PC-3 (cell line): Measurements from ENCODE around the gene MAPK6. TPM values are rescaled to one million over a fixed set of nuclear protein-coding genes. Genes with fewer than 3 reads are reported as not detected.
A peak's percentile ranks its signal among the peaks of the same experiment; 100 is the strongest.

Source experiments
- ATAC-seq: fragments of 200-7000 bp; cut with Tn5 transposase; 2 replicates; pipeline ENCODE4 v1.9.1; 2020; ENCODE audit warnings: mild to moderate bottlenecking, moderate library complexity
- BruUV-seq: library from RNA; stranded (reverse); fragments of 400-500 nt; replicated peaks from 2 replicates; lab custom pipeline; 2021; lab: Mats Ljungman, UMichigan
- CTCF ChIA-PET: fragments of 300-600 bp; sonication (Branson Sonifier 250); formaldehyde crosslinking; loops from one replicate; lab custom pipeline; 2022; ENCODE audit warnings: antibody characterized with exemption; lab: Charles Lee
- POLR2A ChIA-PET: fragments of 300-600 bp; sonication (Branson Sonifier 250); formaldehyde crosslinking; loops from one replicate; lab custom pipeline; 2022; ENCODE audit warnings: antibody characterized with exemption; ENCODE audit not compliant: unreplicated experiment; lab: Charles Lee
- DNase-seq: peaks from one replicate; pipeline ENCODE4 v3.0.0-alpha.2; 2015
- H2AFZ ChIP-seq: fragments of 300-600 bp; sonication (generic); 2 replicates; pipeline ENCODE4 v1.6.0; 2016; ENCODE audit warnings: antibody characterized with exemption, low read length
- H3F3A ChIP-seq: fragments of 300-600 bp; sonication (generic); one replicate; pipeline ENCODE4 v1.6.0; 2017; ENCODE audit warnings: antibody characterized with exemption, low read length, control low read depth, mild to moderate bottlenecking; ENCODE audit not compliant: unreplicated experiment
- H3K27ac ChIP-seq: fragments of 300-600 bp; sonication (generic); 2 replicates; pipeline ENCODE4 v1.5.1; 2016; ENCODE audit warnings: mild to moderate bottlenecking, low read length
- H3K27me3 ChIP-seq: fragments of 300-600 bp; sonication (generic); 2 replicates; pipeline ENCODE4 v1.6.1; 2016; ENCODE audit warnings: low read length, mixed read lengths
- H3K36me3 ChIP-seq: fragments of 300-600 bp; sonication (generic); 2 replicates; pipeline ENCODE4 v1.6.1; 2016; ENCODE audit warnings: low read depth, mixed run types, low read length, mixed read lengths
- H3K4me1 ChIP-seq: fragments of 300-600 bp; sonication (generic); 2 replicates; pipeline ENCODE4 v1.5.1; 2016; ENCODE audit warnings: low read length; ENCODE audit not compliant: insufficient read depth
- H3K4me2 ChIP-seq: fragments of 300-600 bp; sonication (generic); 2 replicates; pipeline ENCODE4 v1.6.0; 2016; ENCODE audit warnings: low read length
- H3K4me3 ChIP-seq: fragments of 300-600 bp; sonication (generic); 2 replicates; pipeline ENCODE4 v1.5.1; 2016; ENCODE audit warnings: mild to moderate bottlenecking, low read length, mixed read lengths
- H3K79me2 ChIP-seq: fragments of 300-600 bp; sonication (generic); 2 replicates; pipeline ENCODE4 v1.6.1; 2017; ENCODE audit warnings: low read length, mixed read lengths
- H3K9ac ChIP-seq: fragments of 300-600 bp; sonication (generic); 2 replicates; pipeline ENCODE4 v1.6.0; 2016; ENCODE audit warnings: mild to moderate bottlenecking, low read length
- H3K9me2 ChIP-seq: fragments of 300-600 bp; sonication (generic); replicated peaks from 2 replicates; pipeline ENCODE4 v1.6.1; 2016; ENCODE audit warnings: mixed run types, low read length, mixed read lengths
- H3K9me3 ChIP-seq: fragments of 300-600 bp; sonication (generic); 2 replicates; pipeline ENCODE4 v1.6.1; 2016; ENCODE audit warnings: low read length, mixed read lengths
- H4K20me1 ChIP-seq: fragments of 300-600 bp; sonication (generic); 2 replicates; pipeline ENCODE4 v1.6.1; 2016; ENCODE audit warnings: low read length, mixed read lengths
- EZH2 ChIP-seq: fragments of 300-600 bp; sonication (generic); IDR thresholded peaks from one replicate; pipeline ENCODE4 v1.6.1; 2017; ENCODE audit warnings: antibody characterized with exemption, mild to moderate bottlenecking, low read length; ENCODE audit not compliant: unreplicated experiment
- EZH2phosphoT487 ChIP-seq: fragments of 300-600 bp; sonication (generic); IDR thresholded peaks from 2 replicates; pipeline ENCODE4 v1.6.1; 2018; ENCODE audit warnings: mild to moderate bottlenecking, antibody characterized with exemption, low read length, borderline replicate concordance
- intact Hi-C: fragments of 100-400 bp; cut with micrococcal nuclease; formaldehyde crosslinking; loops from 2 replicates; pipeline ENCODE4 v1.9.0; 2023
- total RNA-seq: library from RNA; depleted of rRNA; stranded (reverse); fragments of >200 nt; gene quantifications from 2 replicates; pipeline ENCODE4 v1.2.3, GENCODE V29; 2014
- TF ChIP-seq, protein P1 (sequence below): fragments of 300-600 bp; sonication (generic); conservative IDR thresholded peaks from 2 replicates; pipeline ENCODE4 v1.5.1; 2017; ENCODE audit warnings: antibody characterized with exemption, low read depth, mild to moderate bottlenecking, low read length

Gene MAPK6
- total RNA-seq, 1 experiment from 2014 or later, result 22.5 TPM

DNA sequence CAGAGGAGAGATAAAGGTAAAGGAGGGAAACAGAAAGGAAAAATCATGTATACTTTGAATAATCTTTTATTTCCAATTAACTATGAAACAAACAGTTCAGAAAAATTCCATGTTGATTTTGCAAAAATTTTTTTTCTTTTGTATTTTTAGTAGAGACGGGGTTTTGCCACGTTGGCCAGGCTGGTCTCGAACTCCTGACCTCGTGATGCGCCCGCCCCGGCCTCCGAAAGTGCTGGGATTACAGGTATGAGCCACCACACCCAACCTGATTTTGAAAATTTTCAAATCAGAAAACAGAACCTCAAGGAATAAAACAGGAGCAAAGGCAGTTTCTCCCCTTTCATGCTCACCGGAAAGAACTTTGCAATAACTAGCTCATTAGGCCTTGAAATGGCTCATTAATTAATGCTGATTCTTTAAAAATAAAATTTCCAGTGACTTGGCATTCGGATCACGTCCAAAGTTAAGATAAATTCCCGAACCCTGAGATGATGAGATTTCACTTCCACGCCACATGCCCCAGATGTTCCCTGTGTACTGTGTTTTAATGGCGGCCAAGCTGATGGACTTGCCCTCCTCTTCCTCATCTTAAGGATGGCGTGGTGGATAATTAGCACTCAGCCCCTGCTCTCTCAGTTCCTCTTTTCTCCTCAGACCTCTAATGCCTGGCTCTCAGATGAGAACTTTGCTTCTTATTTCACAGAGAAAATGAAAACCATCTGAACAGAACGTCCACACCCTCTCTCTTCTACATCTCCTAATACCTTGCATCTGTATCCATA is 82.7 kb downstream of the MAPK6 start:
- H3K9ac ChIP-seq, result no peak overlapping the region
- TF ChIP-seq, protein P1, sequence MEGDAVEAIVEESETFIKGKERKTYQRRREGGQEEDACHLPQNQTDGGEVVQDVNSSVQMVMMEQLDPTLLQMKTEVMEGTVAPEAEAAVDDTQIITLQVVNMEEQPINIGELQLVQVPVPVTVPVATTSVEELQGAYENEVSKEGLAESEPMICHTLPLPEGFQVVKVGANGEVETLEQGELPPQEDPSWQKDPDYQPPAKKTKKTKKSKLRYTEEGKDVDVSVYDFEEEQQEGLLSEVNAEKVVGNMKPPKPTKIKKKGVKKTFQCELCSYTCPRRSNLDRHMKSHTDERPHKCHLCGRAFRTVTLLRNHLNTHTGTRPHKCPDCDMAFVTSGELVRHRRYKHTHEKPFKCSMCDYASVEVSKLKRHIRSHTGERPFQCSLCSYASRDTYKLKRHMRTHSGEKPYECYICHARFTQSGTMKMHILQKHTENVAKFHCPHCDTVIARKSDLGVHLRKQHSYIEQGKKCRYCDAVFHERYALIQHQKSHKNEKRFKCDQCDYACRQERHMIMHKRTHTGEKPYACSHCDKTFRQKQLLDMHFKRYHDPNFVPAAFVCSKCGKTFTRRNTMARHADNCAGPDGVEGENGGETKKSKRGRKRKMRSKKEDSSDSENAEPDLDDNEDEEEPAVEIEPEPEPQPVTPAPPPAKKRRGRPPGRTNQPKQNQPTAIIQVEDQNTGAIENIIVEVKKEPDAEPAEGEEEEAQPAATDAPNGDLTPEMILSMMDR, result no peak
- TF ChIP-seq EZH2 (no peak), EZH2phosphoT487 (no peak)
- H3F3A ChIP-seq, result no peaks in the 10 kb centered on the region
- H3K27me3 ChIP-seq, result no peaks in the 10 kb centered on the region
- intact Hi-C loops, result loop anchor here (5.0 kb wide), 1 partner anchor 41 kb away; no protein-coding TSS in a partner anchor
- ChIA-PET CTCF (no interaction called here), POLR2A (no interaction called here)
- H2AFZ ChIP-seq, result no peak overlapping the region
- H3K27ac ChIP-seq, result peak overlapping the region; percentile 11; the same call in 1 of the 2 replicates
- H3K4me3 ChIP-seq, result no peak overlapping the region
- no peaks in the 10 kb centered on the region for H3K9me3 ChIP-seq
- H3K36me3 ChIP-seq, result no peaks in the 10 kb centered on the region
- H3K9me2 ChIP-seq, result no peaks in the 10 kb centered on the region
- peaks cover 26% of the 10 kb centered on the region for H3K4me1 ChIP-seq
- H4K20me1 ChIP-seq, result no peaks in the 10 kb centered on the region
- H3K4me2 ChIP-seq, result no peak overlapping the region
- BruUV-seq, result no TSS peak
- ATAC-seq, result no peak
- H3K79me2 ChIP-seq, result no peaks in the 10 kb centered on the region
- no peak for DNase-seq

DNA sequence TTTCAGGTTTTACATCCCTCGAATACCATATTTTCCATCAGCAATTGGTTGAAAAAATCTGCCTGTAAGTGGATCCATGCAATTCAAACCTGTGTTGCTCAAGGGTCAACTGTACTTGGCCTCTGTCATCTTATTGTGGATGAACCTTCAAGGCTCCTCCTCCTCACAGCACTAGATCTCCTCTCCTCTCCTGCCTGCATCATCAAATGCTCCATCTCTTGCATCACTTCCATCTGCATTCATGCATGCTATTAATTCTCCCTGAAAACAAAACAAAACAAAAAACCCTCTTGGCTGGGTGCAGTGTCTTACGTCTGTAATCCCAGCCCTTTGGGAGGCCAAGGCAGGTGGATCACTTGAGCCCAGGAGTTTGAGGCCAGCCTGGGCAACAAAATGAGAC is 83.4 kb downstream of the MAPK6 start:
- H3K4me1 ChIP-seq, result peaks cover 26% of the 10 kb centered on the region
- CTCF ChIA-PET, result no interaction called here
- H3K27ac ChIP-seq, result peak overlapping the region; percentile 96
- intact Hi-C loops, result loop anchor here (5.0 kb wide), 1 partner anchor 40 kb away; no protein-coding TSS in a partner anchor
- no peaks in the 10 kb centered on the region for H3K9me3 ChIP-seq
- H3K9me2 ChIP-seq, result no peaks in the 10 kb centered on the region
- no peak overlapping the region for H3K4me3 ChIP-seq
- no peaks in the 10 kb centered on the region for H3K79me2 ChIP-seq
- no peak overlapping the region for H3K4me2 ChIP-seq
- POLR2A ChIA-PET, result no interaction called here
- TF ChIP-seq, protein P1, result no peak
- no peak for TF ChIP-seq EZH2
- TF ChIP-seq EZH2phosphoT487, result no peak
- no peaks in the 10 kb centered on the region for H4K20me1 ChIP-seq
- no peak for ATAC-seq
- DNase-seq, result peak; percentile 20
- no peak overlapping the region for H2AFZ ChIP-seq
- no TSS peak for BruUV-seq
- H3K9ac ChIP-seq, result peak overlapping the region; percentile 76; the same call in 1 of the 2 replicates
- no peaks in the 10 kb centered on the region for H3K36me3 ChIP-seq
- no peaks in the 10 kb centered on the region for H3F3A ChIP-seq
- H3K27me3 ChIP-seq, result no peaks in the 10 kb centered on the region
